Panc1 (cell line): ENCODE measurements around the gene GRHL1. TPM values are rescaled to one million over a fixed set of nuclear protein-coding genes. Genes with fewer than 3 reads are reported as not detected.

ENCODE experiments used
- ATAC-seq: fragments of 200-7000 bp; cut with Tn5 transposase; 2 replicates; pipeline ENCODE4 v1.9.1; 2020; ENCODE audit warnings: mild to moderate bottlenecking, moderate library complexity
- BruUV-seq: library from RNA; stranded (reverse); fragments of 400-500 nt; replicated peaks from 2 replicates; lab custom pipeline; 2021; lab: Mats Ljungman, UMichigan
- CTCF ChIA-PET: fragments of 300-600 bp; sonication (Branson Sonifier 250); formaldehyde crosslinking; loops from one replicate; lab custom pipeline; 2022; ENCODE audit warnings: antibody characterized with exemption; lab: Charles Lee
- POLR2A ChIA-PET: fragments of 300-600 bp; sonication (Branson Sonifier 250); formaldehyde crosslinking; loops from one replicate; lab custom pipeline; 2022; ENCODE audit warnings: antibody characterized with exemption; lab: Charles Lee
- DNase-seq: peaks from one replicate; pipeline ENCODE4 v3.0.0-alpha.2; 2010; ENCODE audit warnings: low read depth, low spot score
- H3K27ac ChIP-seq: 2 replicates; pipeline ENCODE4 v1.5.1; 2011; ENCODE audit warnings: mild to moderate bottlenecking, low read length, inconsistent platforms
- H3K27me3 ChIP-seq: fragments of 200-500 bp; sonication (Bioruptor generic); 2 replicates; pipeline ENCODE4 v1.6.0; 2014; ENCODE audit warnings: low read length, inconsistent platforms; ENCODE audit not compliant: control insufficient read depth, insufficient read depth
- H3K36me3 ChIP-seq: fragments of 200-500 bp; sonication (Bioruptor generic); 2 replicates; pipeline ENCODE4 v1.5.1; 2014; ENCODE audit warnings: inconsistent platforms, mild to moderate bottlenecking, low read length, moderate library complexity; ENCODE audit not compliant: control insufficient read depth, insufficient read depth
- H3K4me1 ChIP-seq: 2 replicates; pipeline ENCODE4 v1.5.1; 2011; ENCODE audit warnings: inconsistent platforms, mild to moderate bottlenecking, low read length, moderate library complexity; ENCODE audit not compliant: control insufficient read depth, insufficient read depth
- H3K4me3 ChIP-seq, 2 experiments: 2 replicates each; pipeline ENCODE4 v1.5.1; 2011 to 2012; ENCODE audit warnings: low read depth in 2 of 2, low read length in 2 of 2, mild to moderate bottlenecking in 2 of 2, inconsistent platforms in 1 of 2, moderate library complexity in 1 of 2
- H3K9me3 ChIP-seq: fragments of 200-500 bp; sonication (Bioruptor generic); 2 replicates; pipeline ENCODE4 v1.5.1; 2014; ENCODE audit warnings: low read depth, mild to moderate bottlenecking, inconsistent platforms, low read length, moderate library complexity; ENCODE audit not compliant: control insufficient read depth, insufficient read depth
- POLR2AphosphoS5 ChIP-seq: IDR thresholded peaks from 2 replicates; pipeline ENCODE4 v1.6.1; 2012; ENCODE audit warnings: mild to moderate bottlenecking, low read depth, low read length, moderate library complexity
- SIN3A ChIP-seq: IDR thresholded peaks from 2 replicates; pipeline ENCODE4 v1.6.1; 2012; ENCODE audit warnings: low read depth, mild to moderate bottlenecking, low read length, moderate library complexity, borderline replicate concordance; ENCODE audit not compliant: insufficient read depth
- TCF7L2 ChIP-seq: IDR thresholded peaks from 2 replicates; pipeline ENCODE4 v1.6.1; 2011; ENCODE audit warnings: mild to moderate bottlenecking, low read depth, low read length, inconsistent platforms
- in situ Hi-C: cut with HindIII; loops from 2 replicates; pipeline ENCODE4 v1.10.0; 2016; ENCODE audit warnings: low sequenced_read_pairs, low pct_unique_long_range_greater_than_20kb
- intact Hi-C: fragments of 100-400 bp; cut with micrococcal nuclease; formaldehyde crosslinking; loops from one replicate; pipeline ENCODE4 v1.10.0; 2022; ENCODE audit not compliant: unreplicated experiment
- total RNA-seq: library from RNA; stranded (reverse); gene quantifications from one replicate; pipeline ENCODE4 v1.2.1, GENCODE V29; 2021; ENCODE audit not compliant: unreplicated experiment
- TF ChIP-seq, protein P1 (sequence below), 2 experiments: IDR thresholded peaks; 2 replicates each; pipeline ENCODE4 v1.6.1; 2011 to 2012; ENCODE audit warnings: low read depth in 2 of 2, control low read depth in 1 of 2, low read length in 1 of 2, mild to moderate bottlenecking in 1 of 2, moderate library complexity in 1 of 2; ENCODE audit not compliant: insufficient read depth in 1 of 2
- TF ChIP-seq, protein P2 (sequence below): fragments of 450-650 bp; IDR thresholded peaks from 2 replicates; pipeline ENCODE4 v1.5.1; 2017; ENCODE audit warnings: mild to moderate bottlenecking

Gene GRHL1
- total RNA-seq, 1 experiment from 2014 or later, result 4.7 TPM

- BruUV-seq, result no TSS peak
- Histone ChIP-seq H3K27ac (no peak overlapping the region), H3K4me3 (no peak overlapping the region), H3K27me3 (no peaks in the 10 kb centered on the region), H3K36me3 (no peaks in the 10 kb centered on the region), H3K4me1 (peaks cover 35% of the 10 kb centered on the region), H3K9me3 (no peaks in the 10 kb centered on the region)
- ATAC-seq, result no peak
- intact Hi-C loops, result no loop called here
- ChIA-PET POLR2A (no interaction called here), CTCF (no interaction called here)
- TF ChIP-seq, protein P1, sequence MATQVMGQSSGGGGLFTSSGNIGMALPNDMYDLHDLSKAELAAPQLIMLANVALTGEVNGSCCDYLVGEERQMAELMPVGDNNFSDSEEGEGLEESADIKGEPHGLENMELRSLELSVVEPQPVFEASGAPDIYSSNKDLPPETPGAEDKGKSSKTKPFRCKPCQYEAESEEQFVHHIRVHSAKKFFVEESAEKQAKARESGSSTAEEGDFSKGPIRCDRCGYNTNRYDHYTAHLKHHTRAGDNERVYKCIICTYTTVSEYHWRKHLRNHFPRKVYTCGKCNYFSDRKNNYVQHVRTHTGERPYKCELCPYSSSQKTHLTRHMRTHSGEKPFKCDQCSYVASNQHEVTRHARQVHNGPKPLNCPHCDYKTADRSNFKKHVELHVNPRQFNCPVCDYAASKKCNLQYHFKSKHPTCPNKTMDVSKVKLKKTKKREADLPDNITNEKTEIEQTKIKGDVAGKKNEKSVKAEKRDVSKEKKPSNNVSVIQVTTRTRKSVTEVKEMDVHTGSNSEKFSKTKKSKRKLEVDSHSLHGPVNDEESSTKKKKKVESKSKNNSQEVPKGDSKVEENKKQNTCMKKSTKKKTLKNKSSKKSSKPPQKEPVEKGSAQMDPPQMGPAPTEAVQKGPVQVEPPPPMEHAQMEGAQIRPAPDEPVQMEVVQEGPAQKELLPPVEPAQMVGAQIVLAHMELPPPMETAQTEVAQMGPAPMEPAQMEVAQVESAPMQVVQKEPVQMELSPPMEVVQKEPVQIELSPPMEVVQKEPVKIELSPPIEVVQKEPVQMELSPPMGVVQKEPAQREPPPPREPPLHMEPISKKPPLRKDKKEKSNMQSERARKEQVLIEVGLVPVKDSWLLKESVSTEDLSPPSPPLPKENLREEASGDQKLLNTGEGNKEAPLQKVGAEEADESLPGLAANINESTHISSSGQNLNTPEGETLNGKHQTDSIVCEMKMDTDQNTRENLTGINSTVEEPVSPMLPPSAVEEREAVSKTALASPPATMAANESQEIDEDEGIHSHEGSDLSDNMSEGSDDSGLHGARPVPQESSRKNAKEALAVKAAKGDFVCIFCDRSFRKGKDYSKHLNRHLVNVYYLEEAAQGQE (IDR thresholded peaks at IDR 0.05; ENCODE audit: insufficient read depth in 1 of 2, low read depth in 2 of 2, low read length in 1 of 2), result no peak
- TF ChIP-seq, protein P2, sequence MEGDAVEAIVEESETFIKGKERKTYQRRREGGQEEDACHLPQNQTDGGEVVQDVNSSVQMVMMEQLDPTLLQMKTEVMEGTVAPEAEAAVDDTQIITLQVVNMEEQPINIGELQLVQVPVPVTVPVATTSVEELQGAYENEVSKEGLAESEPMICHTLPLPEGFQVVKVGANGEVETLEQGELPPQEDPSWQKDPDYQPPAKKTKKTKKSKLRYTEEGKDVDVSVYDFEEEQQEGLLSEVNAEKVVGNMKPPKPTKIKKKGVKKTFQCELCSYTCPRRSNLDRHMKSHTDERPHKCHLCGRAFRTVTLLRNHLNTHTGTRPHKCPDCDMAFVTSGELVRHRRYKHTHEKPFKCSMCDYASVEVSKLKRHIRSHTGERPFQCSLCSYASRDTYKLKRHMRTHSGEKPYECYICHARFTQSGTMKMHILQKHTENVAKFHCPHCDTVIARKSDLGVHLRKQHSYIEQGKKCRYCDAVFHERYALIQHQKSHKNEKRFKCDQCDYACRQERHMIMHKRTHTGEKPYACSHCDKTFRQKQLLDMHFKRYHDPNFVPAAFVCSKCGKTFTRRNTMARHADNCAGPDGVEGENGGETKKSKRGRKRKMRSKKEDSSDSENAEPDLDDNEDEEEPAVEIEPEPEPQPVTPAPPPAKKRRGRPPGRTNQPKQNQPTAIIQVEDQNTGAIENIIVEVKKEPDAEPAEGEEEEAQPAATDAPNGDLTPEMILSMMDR, result no peak
- TF ChIP-seq POLR2AphosphoS5 (no peak), TCF7L2 (no peak), SIN3A (no peak)
- in situ Hi-C loops, result no loop called here
- DNase-seq, result no peak
Measured at GRCh38 chr2:9972621-9973479, 21.4 kb downstream of the GRHL1 start.

- in situ Hi-C loops, result no loop called here
- POLR2A ChIA-PET, result no interaction called here
- no peak overlapping the region for H3K4me3 ChIP-seq
- no peaks in the 10 kb centered on the region for H3K27me3 ChIP-seq
- ATAC-seq (no peak), DNase-seq (no peak)
- CTCF ChIA-PET, result no interaction called here
- peaks cover 35% of the 10 kb centered on the region for H3K4me1 ChIP-seq
- no peaks in the 10 kb centered on the region for H3K9me3 ChIP-seq
- H3K36me3 ChIP-seq, result no peaks in the 10 kb centered on the region
- no TSS peak for BruUV-seq
- intact Hi-C loops, result no loop called here
- no peak overlapping the region for H3K27ac ChIP-seq
- TF ChIP-seq, protein P2, result no peak
- no peak for TF ChIP-seq POLR2AphosphoS5
- no peak for TF ChIP-seq SIN3A
- TF ChIP-seq TCF7L2, result no peak
Measured at GRCh38 chr2:9973690-9974089, 22.2 kb downstream of the GRHL1 start.
